HG03521 (cell line): ENCODE data around the gene AHCYL2.

Experiments used
- ATAC-seq: cut with Tn5 transposase; IDR thresholded peaks from one replicate; pipeline ENCODE4 v1.9.1; 2021; ENCODE audit warnings: mild to moderate bottlenecking, moderate library complexity; ENCODE audit not compliant: unreplicated experiment

The AHCYL2 gene

GRCh38 chr7:129224251-129225205 is at the start of gene AHCYL2:
Gene AHCYL2 (plus strand): TSS chr7:129225030.
- ATAC-seq = peak; percentile 93

- no peak for ATAC-seq
Observed at GRCh38 chr7:129176916-129177710, 47.7 kb upstream of the AHCYL2 start.

- ATAC-seq = no peak
Observed at GRCh38 chr7:129184981-129185670, 39.7 kb upstream of the AHCYL2 start.

GRCh38 chr7:129186749-129187260 is 38.0 kb upstream of the AHCYL2 start:
- ATAC-seq = no peak

GRCh38 chr7:129187681-129188371 is 37.0 kb upstream of the AHCYL2 start:
- ATAC-seq = no peak

- no peak for ATAC-seq
Observed at GRCh38 chr7:129188372-129188891, 36.4 kb upstream of the AHCYL2 start, which contains the start of gene SMO. Gene SMO (plus strand): TSS chr7:129188633. CDS start chr7:129189152, 519 bp downstream.

- ATAC-seq = no peak
Observed at GRCh38 chr7:129188892-129189660, 35.8 kb upstream of the AHCYL2 start.

GRCh38 chr7:129189661-129190310 is 35.0 kb upstream of the AHCYL2 start:
- no peak for ATAC-seq

GRCh38 chr7:129191272-129191671 is 33.6 kb upstream of the AHCYL2 start:
- ATAC-seq = no peak

- no peak for ATAC-seq
Observed at GRCh38 chr7:129193892-129194291, 30.9 kb upstream of the AHCYL2 start.

- ATAC-seq = no peak
Observed at GRCh38 chr7:129197771-129198170, 27.1 kb upstream of the AHCYL2 start.

GRCh38 chr7:129199406-129199805 is 25.4 kb upstream of the AHCYL2 start:
- no peak for ATAC-seq

GRCh38 chr7:129202058-129202777 is 22.6 kb upstream of the AHCYL2 start:
- ATAC-seq = no peak

- no peak for ATAC-seq
Observed at GRCh38 chr7:129203050-129203741, 21.6 kb upstream of the AHCYL2 start.

- no peak for ATAC-seq
Observed at GRCh38 chr7:129205126-129205818, 19.6 kb upstream of the AHCYL2 start.

- ATAC-seq = no peak
Observed at GRCh38 chr7:129205987-129206785, 18.6 kb upstream of the AHCYL2 start.
